MCF 10A (cell line): Measurements from ENCODE around the gene MS4A7. TPM values are rescaled to one million over a fixed set of nuclear protein-coding genes. Genes with fewer than 3 reads are reported as not detected.

Source experiments
- BruUV-seq: library from RNA; stranded (reverse); fragments of 400-500 nt; replicated peaks from 2 replicates; lab custom pipeline; 2021; lab: Mats Ljungman, UMichigan
- CTCF ChIA-PET: fragments of 300-600 bp; sonication (Branson Sonifier 250); formaldehyde crosslinking; extraction: SDS; loops from one replicate; lab custom pipeline; 2021; ENCODE audit warnings: antibody characterized with exemption, inconsistent platforms; lab: Yijun Ruan, JAX
- POLR2A ChIA-PET: fragments of 300-600, 350-650 bp; sonication (Branson Sonifier 250); formaldehyde crosslinking; extraction: SDS; loops from one replicate; lab custom pipeline; 2020; ENCODE audit warnings: antibody characterized with exemption, inconsistent platforms; lab: Yijun Ruan, JAX
- DNase-seq: peaks from one replicate; pipeline ENCODE4 v3.0.0-alpha.2; 2018; ENCODE audit not compliant: unreplicated experiment
- H3K27ac Mint-ChIP-seq: one replicate; pipeline ENCODE4 v1.8.0; 2022; ENCODE audit warnings: mild to moderate bottlenecking, low read depth, mixed read lengths; ENCODE audit not compliant: unreplicated experiment
- H3K27me3 Mint-ChIP-seq: one replicate; pipeline ENCODE4 v1.8.0; 2022; ENCODE audit warnings: mixed read lengths; ENCODE audit not compliant: insufficient read depth, unreplicated experiment
- H3K36me3 Mint-ChIP-seq: one replicate; pipeline ENCODE4 v1.8.0; 2022; ENCODE audit warnings: mild to moderate bottlenecking, moderate library complexity, mixed read lengths; ENCODE audit not compliant: insufficient read depth, unreplicated experiment
- H3K4me1 Mint-ChIP-seq: one replicate; pipeline ENCODE4 v1.8.0; 2022; ENCODE audit warnings: mixed read lengths; ENCODE audit not compliant: insufficient read depth, unreplicated experiment
- H3K4me3 Mint-ChIP-seq: one replicate; pipeline ENCODE4 v1.8.0; 2022; ENCODE audit warnings: mild to moderate bottlenecking, moderate library complexity, mixed read lengths; ENCODE audit not compliant: unreplicated experiment
- H3K9me3 Mint-ChIP-seq: one replicate; pipeline ENCODE4 v1.8.0; 2022; ENCODE audit warnings: mixed read lengths; ENCODE audit not compliant: unreplicated experiment
- CTCF ChIP-seq: fragments of 200-600 bp; IDR thresholded peaks from one replicate; pipeline ENCODE4 v1.8.0; 2022; ENCODE audit warnings: antibody characterized with exemption, mild to moderate bottlenecking; ENCODE audit not compliant: unreplicated experiment
- intact Hi-C: fragments of 100-400 bp; cut with micrococcal nuclease; formaldehyde crosslinking; loops from 2 replicates; pipeline ENCODE4 v1.14.1; 2022
- total RNA-seq: library from RNA; stranded (reverse); gene quantifications from 2 replicates; pipeline ENCODE4 v1.2.3, GENCODE V29; 2022

The MS4A7 gene
- total RNA-seq, 1 experiment from 2014 or later = not detected

- ChIA-PET POLR2A (no interaction called here), CTCF (interaction anchor here (0.6 to 5.5 kb wide), 9 partner anchors 11 to 1113 kb away, joined by 3 to 37 read pairs (median 4); no protein-coding TSS in a partner anchor)
- H3K9me3 Mint-ChIP-seq = no peaks in the 10 kb centered on the region
- H3K4me1 Mint-ChIP-seq = no peaks in the 10 kb centered on the region
- no peak overlapping the region for H3K4me3 Mint-ChIP-seq
- peaks cover 72% of the 10 kb centered on the region for H3K27me3 Mint-ChIP-seq
- H3K36me3 Mint-ChIP-seq = peaks cover 6% of the 10 kb centered on the region
- TF ChIP-seq CTCF = peak; percentile 24
- DNase-seq = peak; percentile 42
- intact Hi-C loops = loop anchor here (1.0 kb wide), 1 partner anchor 80 kb away; no protein-coding TSS in a partner anchor
- no peak overlapping the region for H3K27ac Mint-ChIP-seq
- BruUV-seq = no TSS peak
These were observed 32.8 kb upstream of the MS4A7 start for GRCh38 chr11:60345489-60345888.

- CTCF ChIA-PET = interaction anchor here (0.5 to 5.5 kb wide), 4 partner anchors 13 to 409 kb away, joined by 3 to 37 read pairs (median 4); no protein-coding TSS in a partner anchor
- no peaks in the 10 kb centered on the region for H3K9me3 Mint-ChIP-seq
- DNase-seq = no peak
- H3K4me1 Mint-ChIP-seq = no peaks in the 10 kb centered on the region
- no peak overlapping the region for H3K4me3 Mint-ChIP-seq
- H3K36me3 Mint-ChIP-seq = peaks cover 6% of the 10 kb centered on the region
- BruUV-seq = no TSS peak
- no peak overlapping the region for H3K27ac Mint-ChIP-seq
- POLR2A ChIA-PET = interaction anchor here (0.5 kb wide), 1 partner anchor 16 kb away, joined by 3 read pairs; no protein-coding TSS in a partner anchor
- intact Hi-C loops = no loop called here
- peaks cover 55% of the 10 kb centered on the region for H3K27me3 Mint-ChIP-seq
- TF ChIP-seq CTCF = no peak
These were observed 31.1 kb upstream of the MS4A7 start for GRCh38 chr11:60347084-60347797.

- ChIA-PET POLR2A (no interaction called here), CTCF (interaction anchor here (2.1 kb wide), 1 partner anchor 15 kb away, joined by 8 read pairs; no protein-coding TSS in a partner anchor)
- no peak for DNase-seq
- Mint-ChIP-seq H3K27ac (no peak overlapping the region), H3K9me3 (no peaks in the 10 kb centered on the region), H3K27me3 (peaks cover 49% of the 10 kb centered on the region), H3K4me1 (no peaks in the 10 kb centered on the region), H3K36me3 (peaks cover 6% of the 10 kb centered on the region), H3K4me3 (no peak overlapping the region)
- BruUV-seq = no TSS peak
- no peak for TF ChIP-seq CTCF
- intact Hi-C loops = no loop called here
These were observed 30.2 kb upstream of the MS4A7 start for GRCh38 chr11:60348116-60348515.

- Mint-ChIP-seq H3K27me3 (peaks cover 38% of the 10 kb centered on the region), H3K4me1 (no peaks in the 10 kb centered on the region), H3K27ac (no peak overlapping the region), H3K9me3 (no peaks in the 10 kb centered on the region), H3K4me3 (no peak overlapping the region), H3K36me3 (peaks cover 6% of the 10 kb centered on the region)
- DNase-seq = no peak
- TF ChIP-seq CTCF = no peak
- no TSS peak for BruUV-seq
- ChIA-PET CTCF (interaction anchor here (2.1 kb wide), 1 partner anchor 13 kb away, joined by 8 read pairs; no protein-coding TSS in a partner anchor), POLR2A (no interaction called here)
- intact Hi-C loops = no loop called here
These were observed 28.3 kb upstream of the MS4A7 start for GRCh38 chr11:60349990-60350389.
